HPDE6-E6E7 (cell line): ENCODE data around the gene ATXN2.
"Not testable (repeated sequence)": the region's sequence is repeated elsewhere in the genome, so short reads cannot be mapped to it uniquely, and the experiment has no call there.

Experiments
- DNase-seq: peaks from one replicate; pipeline ENCODE4 v3.0.0; 2011; ENCODE audit warnings: missing footprints; ENCODE audit errors: extremely low spot score

The ATXN2 gene

GRCh38 chr12:111600986-111601385 lies 1.9 kb upstream of the ATXN2 start:
- not testable (repeated sequence) for DNase-seq

- DNase-seq: no peak
Measured at GRCh38 chr12:111600205-111600642, 1.1 kb upstream of the ATXN2 start.

- DNase-seq: peak; percentile 67
Measured at GRCh38 chr12:111599453-111600204, 514 bp upstream of the ATXN2 start.

- peak; percentile 28 for DNase-seq
Measured at GRCh38 chr12:111597831-111598636, 1.1 kb downstream of the ATXN2 start.

- peak; percentile 20 for DNase-seq
Measured at GRCh38 chr12:111596985-111597830, 1.9 kb downstream of the ATXN2 start.

GRCh38 chr12:111595341-111595835 lies 3.7 kb downstream of the ATXN2 start:
- not testable (repeated sequence) for DNase-seq

GRCh38 chr12:111591399-111592010 lies 7.6 kb downstream of the ATXN2 start:
- not testable (repeated sequence) for DNase-seq

- DNase-seq: no peak
Measured at GRCh38 chr12:111590552-111590951, 8.6 kb downstream of the ATXN2 start.

GRCh38 chr12:111589601-111590000 lies 9.5 kb downstream of the ATXN2 start:
- no peak for DNase-seq

GRCh38 chr12:111588010-111588409 lies 11.1 kb downstream of the ATXN2 start:
- no peak for DNase-seq

- DNase-seq: no peak
Measured at GRCh38 chr12:111586986-111587385, 12.1 kb downstream of the ATXN2 start.

- DNase-seq: no peak
Measured at GRCh38 chr12:111585690-111586089, 13.4 kb downstream of the ATXN2 start.

GRCh38 chr12:111584959-111585358 lies 14.2 kb downstream of the ATXN2 start:
- peak; percentile 19 for DNase-seq

- DNase-seq: not testable (repeated sequence)
Measured at GRCh38 chr12:111583506-111583905, 15.6 kb downstream of the ATXN2 start.

GRCh38 chr12:111582133-111582747 lies 16.9 kb downstream of the ATXN2 start:
- DNase-seq: no peak

- no peak for DNase-seq
Measured at GRCh38 chr12:111581434-111582132, 17.5 kb downstream of the ATXN2 start.

- no peak for DNase-seq
Measured at GRCh38 chr12:111580737-111581136, 18.4 kb downstream of the ATXN2 start.

- DNase-seq: no peak
Measured at GRCh38 chr12:111580119-111580425, 19.0 kb downstream of the ATXN2 start.

- DNase-seq: no peak
Measured at GRCh38 chr12:111578971-111579340, 20.2 kb downstream of the ATXN2 start.

- DNase-seq: peak; percentile 55
Measured at GRCh38 chr12:111578276-111578970, 20.7 kb downstream of the ATXN2 start.
